ENCODE data around the gene NUFIP2.

The NUFIP2 gene

GRCh38 chr17:29242790-29243189, 51.2 kb downstream of the NUFIP2 start:
- ChIA-PET POLR2A (ENCODE audit: low non-redundant PET) (no interaction called here), CTCF (interaction anchor here (0.7 to 1.7 kb wide), 3 partner anchors 8 to 606 kb away, joined by 3 to 7 read pairs (median 3); no protein-coding TSS in a partner anchor)
- TF ChIP-seq CTCF (conservative IDR thresholded peaks at IDR 0.05; ENCODE audit: low read depth) = no peak
- no peak overlapping the region for H3K27ac ChIP-seq
- no peak for DNase-seq (ENCODE audit: low spot score)

- CTCF ChIA-PET = interaction anchor here (1.0 to 1.7 kb wide), 2 partner anchors 9 to 23 kb away, joined by 3 to 7 read pairs; no protein-coding TSS in a partner anchor
- TF ChIP-seq CTCF (conservative IDR thresholded peaks at IDR 0.05; ENCODE audit: low read depth) = no peak
- POLR2A ChIA-PET (ENCODE audit: low non-redundant PET) = interaction anchor here (0.7 kb wide), 1 partner anchor 476 kb away, joined by 3 read pairs; no protein-coding TSS in a partner anchor
- no peak for DNase-seq (ENCODE audit: low spot score)
- no peak overlapping the region for H3K27ac ChIP-seq
Observed at GRCh38 chr17:29242051-29242450, 51.9 kb downstream of the NUFIP2 start.

GRCh38 chr17:29240968-29241963, 52.7 kb downstream of the NUFIP2 start:
- TF ChIP-seq CTCF (conservative IDR thresholded peaks at IDR 0.05; ENCODE audit: low read depth) = no peak
- peak overlapping the region; percentile 95 for H3K27ac ChIP-seq
- DNase-seq (ENCODE audit: low spot score) = peak; percentile 92
- POLR2A ChIA-PET (ENCODE audit: low non-redundant PET) = interaction anchor here (0.6 to 1.0 kb wide), 2 partner anchors 62 to 458 kb away, joined by 3 to 6 read pairs; no protein-coding TSS in a partner anchor
- CTCF ChIA-PET = interaction anchor here (0.6 to 1.7 kb wide), 9 partner anchors 10 to 96 kb away, joined by 3 to 7 read pairs (median 3); no protein-coding TSS in a partner anchor

- no peak for DNase-seq (ENCODE audit: low spot score)
- ChIA-PET POLR2A (ENCODE audit: low non-redundant PET) (interaction anchor here (1.0 kb wide), 1 partner anchor 61 kb away, joined by 3 read pairs; no protein-coding TSS in a partner anchor), CTCF (interaction anchor here (0.6 to 1.6 kb wide), 6 partner anchors 12 to 92 kb away, joined by 3 to 4 read pairs (median 3); no protein-coding TSS in a partner anchor)
- TF ChIP-seq CTCF (conservative IDR thresholded peaks at IDR 0.05; ENCODE audit: low read depth) = no peak
- H3K27ac ChIP-seq = no peak overlapping the region; the same call in 1 of the 2 replicates
Observed at GRCh38 chr17:29240477-29240876, 53.5 kb downstream of the NUFIP2 start.

- POLR2A ChIA-PET (ENCODE audit: low non-redundant PET) = no interaction called here
- TF ChIP-seq CTCF (conservative IDR thresholded peaks at IDR 0.05; ENCODE audit: low read depth) = no peak
- peak overlapping the region; percentile 73 for H3K27ac ChIP-seq
- CTCF ChIA-PET = interaction anchor here (1.2 kb wide), 1 partner anchor 19 kb away, joined by 8 read pairs; no protein-coding TSS in a partner anchor
- no peak for DNase-seq (ENCODE audit: low spot score)
Observed at GRCh38 chr17:29238133-29238850, 55.7 kb downstream of the NUFIP2 start.

Measured in RWPE1 (cell line).